HCT116 (cell line): ENCODE data around the gene ABL2. TPM values are rescaled to one million over a fixed set of nuclear protein-coding genes. Genes with fewer than 3 reads are reported as not detected.

Experiments
- ATAC-seq: fragments of 200-7000 bp; cut with Tn5 transposase; 2 replicates; pipeline ENCODE4 v1.9.1; 2020; ENCODE audit warnings: mild to moderate bottlenecking, moderate library complexity
- BruUV-seq: library from RNA; stranded (reverse); fragments of 400-500 nt; replicated peaks from 2 replicates; lab custom pipeline; 2021; lab: Mats Ljungman, UMichigan
- CTCF ChIA-PET: fragments of 300-600 bp; sonication (Branson Sonifier 250); formaldehyde crosslinking; loops from one replicate; lab custom pipeline; 2021; ENCODE audit warnings: antibody characterized with exemption; lab: Charles Lee
- POLR2A ChIA-PET: fragments of 300-600, 350-600 bp; sonication (Branson Sonifier 250); formaldehyde crosslinking; loops from one replicate; lab custom pipeline; 2021; ENCODE audit warnings: antibody characterized with exemption; lab: Charles Lee
- RAD21 ChIA-PET, 2 experiments: fragments of 300-600 bp; sonication (Branson Sonifier 250); formaldehyde crosslinking; loops; one replicate each; lab custom pipeline; 2023; ENCODE audit warnings: low total read pairs in 2 of 2; ENCODE audit not compliant: uncharacterized antibody in 2 of 2, unreplicated experiment in 2 of 2, low non-redundant PET in 1 of 2; lab: Charles Lee
- DNase-seq: peaks from one replicate; pipeline ENCODE4 v3.0.0-alpha.2; 2010; ENCODE audit warnings: low read depth, low spot score
- H2AFZ ChIP-seq: fragments of 200-600 bp; shearing (Covaris generic), sonication (generic); 2 replicates; pipeline ENCODE4 v1.6.1; 2017; ENCODE audit warnings: low read depth, mixed run types, mixed read lengths, antibody characterized with exemption, low read length; ENCODE audit not compliant: poor library complexity, severe bottlenecking
- H3K27ac ChIP-seq: 2 replicates; pipeline ENCODE4 v1.5.1; 2012; ENCODE audit warnings: low read depth, low read length
- H3K27me3 ChIP-seq: fragments of 200-600 bp; sonication (generic); 2 replicates; pipeline ENCODE4 v1.6.1; 2016; ENCODE audit warnings: mixed run types, low read length, mixed read lengths; ENCODE audit not compliant: insufficient read depth
- H3K36me3 ChIP-seq, 2 experiments: fragments of 200-500 bp in 1 of 2; fragments of 200-600 bp in 1 of 2; sonication (Bioruptor generic) in 1 of 2; sonication (generic) in 1 of 2; 2 replicates each; pipeline versions ENCODE4 v1.5.1 to v1.6.1; 2014 to 2016; ENCODE audit warnings: low read length in 2 of 2, inconsistent platforms in 1 of 2, mixed read lengths in 1 of 2, mixed run types in 1 of 2; ENCODE audit not compliant: insufficient read depth in 2 of 2, control insufficient read depth in 1 of 2
- H3K4me1 ChIP-seq, 2 experiments: fragments of 200-600 bp in 1 of 2; sonication (generic) in 1 of 2; 2 replicates each; pipeline versions ENCODE4 v1.5.1 to v1.6.1; 2012 to 2017; ENCODE audit warnings: low read length in 2 of 2, inconsistent platforms in 1 of 2, mild to moderate bottlenecking in 1 of 2, mixed read lengths in 1 of 2, mixed run types in 1 of 2, moderate library complexity in 1 of 2; ENCODE audit not compliant: insufficient read depth in 2 of 2, control insufficient read depth in 1 of 2
- H3K4me2 ChIP-seq: fragments of 200-600 bp; sonication (generic); 2 replicates; pipeline ENCODE4 v1.6.1; 2017; ENCODE audit warnings: mixed run types, low read length, mixed read lengths
- H3K4me3 ChIP-seq, 2 experiments: fragments of 200-600 bp in 1 of 2; sonication (generic) in 1 of 2; replicated peaks in 1 of 2; 2 replicates each; pipeline ENCODE4 v1.5.1; 2011 to 2016; ENCODE audit warnings: low read length in 2 of 2, control low read depth in 1 of 2, low read depth in 1 of 2, mild to moderate bottlenecking in 1 of 2, mixed read lengths in 1 of 2, mixed run types in 1 of 2
- H3K79me2 ChIP-seq: fragments of 200-600 bp; sonication (generic); 2 replicates; pipeline ENCODE4 v1.6.1; 2017; ENCODE audit warnings: mild to moderate bottlenecking, mixed run types, low read length, moderate library complexity, mixed read lengths; ENCODE audit not compliant: insufficient read depth
- H3K9ac ChIP-seq: fragments of 200-600 bp; sonication (generic); 2 replicates; pipeline ENCODE4 v1.6.1; 2016; ENCODE audit warnings: low read length, mixed read lengths
- H3K9me2 ChIP-seq: fragments of 200-600 bp; sonication (generic), shearing (Covaris generic); 2 replicates; pipeline ENCODE4 v1.6.1; 2017; ENCODE audit warnings: mixed run types, mild to moderate bottlenecking, moderate library complexity; ENCODE audit not compliant: insufficient read depth
- H3K9me3 ChIP-seq, 2 experiments: fragments of 200-500 bp in 1 of 2; fragments of 200-600 bp in 1 of 2; sonication (Bioruptor generic) in 1 of 2; sonication (generic) in 1 of 2; 2 replicates each; pipeline ENCODE4 v1.6.1; 2014 to 2017; ENCODE audit warnings: low read length in 2 of 2, mixed read lengths in 2 of 2, inconsistent platforms in 1 of 2, low read depth in 1 of 2, mild to moderate bottlenecking in 1 of 2, mixed run types in 1 of 2, moderate library complexity in 1 of 2; ENCODE audit not compliant: control insufficient read depth in 1 of 2, insufficient read depth in 1 of 2
- H4K20me1 ChIP-seq: fragments of 200-600 bp; sonication (generic), shearing (Covaris generic); 2 replicates; pipeline ENCODE4 v1.6.1; 2017; ENCODE audit warnings: mixed run types, mild to moderate bottlenecking, moderate library complexity; ENCODE audit not compliant: insufficient read depth
- CBX3 ChIP-seq: IDR thresholded peaks from 2 replicates; pipeline ENCODE4 v1.6.1; 2012; ENCODE audit warnings: low read depth
- CEBPB ChIP-seq: IDR thresholded peaks from 2 replicates; pipeline ENCODE4 v1.6.1; 2012; ENCODE audit warnings: low read depth
- EGR1 ChIP-seq: IDR thresholded peaks from 2 replicates; pipeline ENCODE4 v1.6.1; 2012; ENCODE audit warnings: low read depth
- ELF1 ChIP-seq: IDR thresholded peaks from 2 replicates; pipeline ENCODE4 v1.6.1; 2012; ENCODE audit warnings: low read depth, borderline replicate concordance
- JUND ChIP-seq: IDR thresholded peaks from 2 replicates; pipeline ENCODE4 v1.6.1; 2012
- POLR2AphosphoS5 ChIP-seq: IDR thresholded peaks from 2 replicates; pipeline ENCODE4 v1.6.1; 2011; ENCODE audit warnings: mild to moderate bottlenecking, low read depth, low read length, moderate library complexity
- SIN3A ChIP-seq: IDR thresholded peaks from 2 replicates; pipeline ENCODE4 v1.6.1; 2012; ENCODE audit warnings: low read depth
- SRF ChIP-seq: IDR thresholded peaks from 2 replicates; pipeline ENCODE4 v1.6.1; 2012; ENCODE audit warnings: low read depth
- TCF7L2 ChIP-seq: IDR thresholded peaks from 2 replicates; pipeline ENCODE4 v1.7.0; 2011; ENCODE audit warnings: borderline replicate concordance, inconsistent platforms; ENCODE audit not compliant: insufficient read depth, insufficient read length; ENCODE audit errors: extremely low read depth
- YY1 ChIP-seq: IDR thresholded peaks from 2 replicates; pipeline ENCODE4 v1.6.1; 2011; ENCODE audit warnings: low read length, low read depth, moderate library complexity, mild to moderate bottlenecking; ENCODE audit not compliant: insufficient replicate concordance; ENCODE audit errors: extremely low read depth
- ZFX ChIP-seq: fragments of 450-650 bp; IDR thresholded peaks from 2 replicates; pipeline ENCODE4 v1.6.1; 2017
- intact Hi-C: fragments of 100-400 bp; cut with micrococcal nuclease; formaldehyde crosslinking; loops from 2 replicates; pipeline ENCODE4 v1.10.0; 2022
- total RNA-seq: library from RNA; stranded (reverse); gene quantifications from one replicate; pipeline ENCODE4 v1.2.1, GENCODE V29; 2021; ENCODE audit not compliant: unreplicated experiment
- TF ChIP-seq, protein P1 (sequence below), 3 experiments: fragments of 200-600 bp in 1 of 3; sonication (generic) in 1 of 3; IDR thresholded peaks in 2 of 3; conservative IDR thresholded peaks in 1 of 3; 2 replicates each; pipeline ENCODE4 v1.5.1; 2012 to 2017; ENCODE audit warnings: low read depth in 2 of 3, low read length in 2 of 3, antibody characterized with exemption in 1 of 3, borderline replicate concordance in 1 of 3, control low read depth in 1 of 3, mild to moderate bottlenecking in 1 of 3, mixed read lengths in 1 of 3, mixed run types in 1 of 3, moderate library complexity in 1 of 3; ENCODE audit not compliant: insufficient read depth in 1 of 3
- TF ChIP-seq, protein P2 (sequence below): IDR thresholded peaks from 2 replicates; pipeline ENCODE4 v1.6.1; 2012
- TF ChIP-seq, protein P3 (sequence below): IDR thresholded peaks from 2 replicates; pipeline ENCODE4 v1.6.1; 2012; ENCODE audit warnings: low read depth
- TF ChIP-seq, protein P4 (sequence below): IDR thresholded peaks from 2 replicates; pipeline ENCODE4 v1.6.1; 2012

The ABL2 gene
- total RNA-seq, 1 experiment from 2014 or later: 22.9 TPM

DNA sequence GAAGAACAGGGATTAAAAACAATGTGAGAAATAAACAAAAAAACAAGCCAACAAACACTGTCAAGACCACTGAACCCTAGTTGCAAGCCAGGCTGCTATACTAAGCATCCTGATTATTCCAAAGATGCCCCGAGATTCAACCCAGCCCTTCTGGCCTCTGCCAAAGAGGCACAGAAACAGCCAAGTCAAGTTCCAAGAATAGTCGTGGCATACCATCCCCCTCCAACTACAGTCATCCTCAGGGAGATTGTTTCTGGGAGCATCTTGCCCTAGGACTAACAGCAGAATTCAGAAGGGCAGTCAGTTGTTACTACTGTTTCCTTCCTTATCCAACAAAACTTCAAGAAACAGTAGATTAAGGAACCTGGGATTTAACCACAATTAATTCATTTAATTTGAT lies 52.3 kb downstream of the ABL2 start:
- CTCF ChIA-PET: no interaction called here
- Histone ChIP-seq H3K4me1 (peaks cover 4 to 7% of the 10 kb centered on the region in 2 experiments; a peak in 2 of 4 replicates), H3K27ac (no peak overlapping the region), H4K20me1 (no peaks in the 10 kb centered on the region), H3K9me2 (no peaks in the 10 kb centered on the region), H3K79me2 (peaks cover 40% of the 10 kb centered on the region), H3K27me3 (no peaks in the 10 kb centered on the region), H3K36me3 (no peaks in the 10 kb centered on the region), H2AFZ (no peak overlapping the region)
- BruUV-seq: no TSS peak
- ATAC-seq: no peak
- no peak for DNase-seq
- TF ChIP-seq POLR2AphosphoS5 (no peak), YY1 (no peak), CEBPB (no peak), TCF7L2 (no peak), JUND (no peak), SRF (no peak), SIN3A (no peak), ELF1 (no peak), CBX3 (no peak), EGR1 (no peak), ZFX (no peak)
- TF ChIP-seq, protein P1, sequence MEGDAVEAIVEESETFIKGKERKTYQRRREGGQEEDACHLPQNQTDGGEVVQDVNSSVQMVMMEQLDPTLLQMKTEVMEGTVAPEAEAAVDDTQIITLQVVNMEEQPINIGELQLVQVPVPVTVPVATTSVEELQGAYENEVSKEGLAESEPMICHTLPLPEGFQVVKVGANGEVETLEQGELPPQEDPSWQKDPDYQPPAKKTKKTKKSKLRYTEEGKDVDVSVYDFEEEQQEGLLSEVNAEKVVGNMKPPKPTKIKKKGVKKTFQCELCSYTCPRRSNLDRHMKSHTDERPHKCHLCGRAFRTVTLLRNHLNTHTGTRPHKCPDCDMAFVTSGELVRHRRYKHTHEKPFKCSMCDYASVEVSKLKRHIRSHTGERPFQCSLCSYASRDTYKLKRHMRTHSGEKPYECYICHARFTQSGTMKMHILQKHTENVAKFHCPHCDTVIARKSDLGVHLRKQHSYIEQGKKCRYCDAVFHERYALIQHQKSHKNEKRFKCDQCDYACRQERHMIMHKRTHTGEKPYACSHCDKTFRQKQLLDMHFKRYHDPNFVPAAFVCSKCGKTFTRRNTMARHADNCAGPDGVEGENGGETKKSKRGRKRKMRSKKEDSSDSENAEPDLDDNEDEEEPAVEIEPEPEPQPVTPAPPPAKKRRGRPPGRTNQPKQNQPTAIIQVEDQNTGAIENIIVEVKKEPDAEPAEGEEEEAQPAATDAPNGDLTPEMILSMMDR (IDR thresholded peaks at IDR 0.05 in 2 of 3, conservative IDR thresholded peaks at IDR 0.05 in 1 of 3; ENCODE audit: borderline replicate concordance in 1 of 3, insufficient read depth in 1 of 3, low read depth in 2 of 3, low read length in 2 of 3): no peak
- TF ChIP-seq, protein P2, sequence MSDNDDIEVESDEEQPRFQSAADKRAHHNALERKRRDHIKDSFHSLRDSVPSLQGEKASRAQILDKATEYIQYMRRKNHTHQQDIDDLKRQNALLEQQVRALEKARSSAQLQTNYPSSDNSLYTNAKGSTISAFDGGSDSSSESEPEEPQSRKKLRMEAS: no peak
- TF ChIP-seq, protein P3, sequence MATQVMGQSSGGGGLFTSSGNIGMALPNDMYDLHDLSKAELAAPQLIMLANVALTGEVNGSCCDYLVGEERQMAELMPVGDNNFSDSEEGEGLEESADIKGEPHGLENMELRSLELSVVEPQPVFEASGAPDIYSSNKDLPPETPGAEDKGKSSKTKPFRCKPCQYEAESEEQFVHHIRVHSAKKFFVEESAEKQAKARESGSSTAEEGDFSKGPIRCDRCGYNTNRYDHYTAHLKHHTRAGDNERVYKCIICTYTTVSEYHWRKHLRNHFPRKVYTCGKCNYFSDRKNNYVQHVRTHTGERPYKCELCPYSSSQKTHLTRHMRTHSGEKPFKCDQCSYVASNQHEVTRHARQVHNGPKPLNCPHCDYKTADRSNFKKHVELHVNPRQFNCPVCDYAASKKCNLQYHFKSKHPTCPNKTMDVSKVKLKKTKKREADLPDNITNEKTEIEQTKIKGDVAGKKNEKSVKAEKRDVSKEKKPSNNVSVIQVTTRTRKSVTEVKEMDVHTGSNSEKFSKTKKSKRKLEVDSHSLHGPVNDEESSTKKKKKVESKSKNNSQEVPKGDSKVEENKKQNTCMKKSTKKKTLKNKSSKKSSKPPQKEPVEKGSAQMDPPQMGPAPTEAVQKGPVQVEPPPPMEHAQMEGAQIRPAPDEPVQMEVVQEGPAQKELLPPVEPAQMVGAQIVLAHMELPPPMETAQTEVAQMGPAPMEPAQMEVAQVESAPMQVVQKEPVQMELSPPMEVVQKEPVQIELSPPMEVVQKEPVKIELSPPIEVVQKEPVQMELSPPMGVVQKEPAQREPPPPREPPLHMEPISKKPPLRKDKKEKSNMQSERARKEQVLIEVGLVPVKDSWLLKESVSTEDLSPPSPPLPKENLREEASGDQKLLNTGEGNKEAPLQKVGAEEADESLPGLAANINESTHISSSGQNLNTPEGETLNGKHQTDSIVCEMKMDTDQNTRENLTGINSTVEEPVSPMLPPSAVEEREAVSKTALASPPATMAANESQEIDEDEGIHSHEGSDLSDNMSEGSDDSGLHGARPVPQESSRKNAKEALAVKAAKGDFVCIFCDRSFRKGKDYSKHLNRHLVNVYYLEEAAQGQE: no peak
- TF ChIP-seq, protein P4, sequence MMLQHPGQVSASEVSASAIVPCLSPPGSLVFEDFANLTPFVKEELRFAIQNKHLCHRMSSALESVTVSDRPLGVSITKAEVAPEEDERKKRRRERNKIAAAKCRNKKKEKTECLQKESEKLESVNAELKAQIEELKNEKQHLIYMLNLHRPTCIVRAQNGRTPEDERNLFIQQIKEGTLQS: no peak
- TF ChIP-seq, all 23 proteins: peak for 0
- Histone ChIP-seq H3K9ac (no peak overlapping the region), H3K4me2 (no peak overlapping the region), H3K9me3 (no peaks in the 10 kb centered on the region), H3K4me3 (no peak overlapping the region)
- intact Hi-C loops: no loop called here
- POLR2A ChIA-PET: no interaction called here
- RAD21 ChIA-PET: no interaction called here
